Stimulated activated CD4-positive, alpha-beta T cell treated with anti-CD3 and anti-CD28 coated beads, Interleukin-1b, Interleukin-23, amount 100 ng/mL, for 4 hours (primary cell): Measurements from ENCODE around the gene MICU2.

ENCODE experiments used
- DNase-seq, 2 donors: peaks; one replicate each; pipeline ENCODE4 v3.0.0-alpha.2; 2020; ENCODE audit warnings: low read depth in 2 of 2

Gene MICU2

GRCh38 chr13:21486322-21486721 is 117.6 kb downstream of the MICU2 start:
- DNase-seq = no peak

- no peak for DNase-seq
Observed at GRCh38 chr13:21483748-21484147, 120.2 kb downstream of the MICU2 start.

- no peak for DNase-seq
Observed at GRCh38 chr13:21481359-21481758, 122.6 kb downstream of the MICU2 start.

GRCh38 chr13:21478881-21479808 is 124.8 kb downstream of the MICU2 start:
- DNase-seq = peak in 1 of 2 donors; percentile 40

GRCh38 chr13:21476893-21477472 is 127.0 kb downstream of the MICU2 start:
- DNase-seq = peak; percentile 64 to 72

- no peak for DNase-seq
Observed at GRCh38 chr13:21475115-21475514, 128.9 kb downstream of the MICU2 start.

- DNase-seq = no peak
Observed at GRCh38 chr13:21470785-21471184, 133.2 kb downstream of the MICU2 start.

GRCh38 chr13:21466527-21466926 is 137.4 kb downstream of the MICU2 start:
- DNase-seq = no peak

GRCh38 chr13:21465710-21466160 is 138.2 kb downstream of the MICU2 start:
- no peak for DNase-seq

GRCh38 chr13:21463424-21463823 is 140.5 kb downstream of the MICU2 start:
- DNase-seq = no peak

GRCh38 chr13:21461131-21461530 is 142.8 kb downstream of the MICU2 start:
- DNase-seq = no peak

GRCh38 chr13:21458813-21459701 is 144.9 kb downstream of the MICU2 start, which contains the start of gene ZDHHC20:
Gene ZDHHC20, minus strand, starts transcription at chr13:21459303. Its CDS starts 132 bp downstream, at chr13:21459171.
- DNase-seq = peak; percentile 88 to 94

- DNase-seq = peak; percentile 21 to 40
Observed at GRCh38 chr13:21458451-21458812, 145.5 kb downstream of the MICU2 start.

GRCh38 chr13:21453387-21454081 is 150.4 kb downstream of the MICU2 start:
- no peak for DNase-seq

GRCh38 chr13:21450936-21451335 is 153.0 kb downstream of the MICU2 start:
- no peak for DNase-seq

- no peak for DNase-seq
Observed at GRCh38 chr13:21446656-21447055, 157.3 kb downstream of the MICU2 start.

GRCh38 chr13:21445759-21446158 is 158.2 kb downstream of the MICU2 start:
- no peak for DNase-seq

- DNase-seq = no peak
Observed at GRCh38 chr13:21443171-21443570, 160.8 kb downstream of the MICU2 start.
